ENCODE data around the gene STAC2. TPM values are rescaled to one million over a fixed set of nuclear protein-coding genes. Genes with fewer than 3 reads are reported as not detected.

STAC2 gene
- total and polyA plus RNA-seq, 9 of the 15 experiments (the other 6 are each of a cell fraction or from before 2014, with no cell fraction given): not detected

DNA sequence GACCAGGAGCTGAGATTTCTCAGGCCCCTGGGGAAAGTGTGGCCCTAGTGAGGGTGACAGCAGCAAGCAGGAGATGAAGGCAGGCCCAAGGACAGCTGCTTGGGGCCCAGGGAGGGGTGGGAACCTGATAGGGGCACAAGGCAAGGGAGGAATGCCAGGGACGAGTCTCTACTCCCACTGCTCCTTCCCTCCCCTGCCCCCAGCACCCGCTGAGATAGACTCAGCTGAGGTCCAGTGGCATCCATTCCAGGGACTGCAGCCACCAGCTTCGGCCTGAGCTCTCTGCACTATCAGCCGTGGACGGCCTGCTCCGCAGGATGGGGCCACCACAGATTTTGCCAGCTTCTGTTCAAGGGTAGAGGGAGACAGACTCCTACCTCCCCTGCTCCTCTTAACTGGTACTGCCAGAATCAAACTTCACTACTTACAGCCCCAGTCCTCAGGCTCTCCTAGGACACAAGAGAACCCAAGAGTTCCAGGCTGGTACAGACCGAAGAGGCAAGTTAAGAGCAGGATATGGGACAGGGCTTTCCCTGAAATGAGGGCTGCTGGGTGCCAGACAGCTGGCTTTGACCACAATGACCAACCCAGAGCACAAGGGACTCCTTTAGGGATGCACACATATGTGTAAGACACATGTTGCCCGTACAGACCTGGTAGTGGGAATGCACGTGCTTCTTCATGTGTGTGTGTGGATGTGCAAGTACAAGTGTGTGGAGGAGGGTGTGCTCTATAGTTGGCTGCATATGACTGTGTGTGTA is 33.8 kb downstream of the STAC2 start:
- peaks cover 20 to 31% of the 10 kb centered on the region in 2 experiments; a peak in 4 of 5 replicates for H3K4me1 ChIP-seq (replicated peaks in 1 of 2; ENCODE audit: control insufficient read depth in 2 of 2, insufficient read depth in 2 of 2, low read length in 2 of 2)
- ChIA-PET CTCF (ENCODE audit: low intra/inter-chr PET ratio) (no interaction called here), POLR2A (interaction anchor here (0.6 kb wide), 2 partner anchors 11 to 39 kb away, joined by 3 to 4 read pairs; no protein-coding TSS in a partner anchor)
- peaks cover 39% of the 10 kb centered on the region; the same call in 2 of the 3 replicates for H3K36me3 ChIP-seq (ENCODE audit: control insufficient read depth, insufficient read depth, low read length)
- no peak for DNase-seq (ENCODE audit: extremely low read depth in 1 of 4, low spot score in 3 of 4)
- no peaks in the 10 kb centered on the region for H3K9me3 ChIP-seq (replicated peaks; ENCODE audit: control insufficient read depth, insufficient read depth, low read depth, low read length)
- H4K20me1 ChIP-seq (replicated peaks; ENCODE audit: control insufficient read depth, insufficient read depth, low read length): no peaks in the 10 kb centered on the region
- no peaks in the 10 kb centered on the region for H3K9me1 ChIP-seq (ENCODE audit: control insufficient read depth, insufficient read depth, low read length)
- no peak overlapping the region for H2AFZ ChIP-seq (ENCODE audit: low read depth, low read length)
- H3K4me2 ChIP-seq (ENCODE audit: insufficient read depth, low read length): no peak overlapping the region
- H3K4me3 ChIP-seq: no peak overlapping the region
- no peak for FAIRE-seq
- 85% methylated on average over 7 of the region's 9 CpGs for WGBS (ENCODE audit: insufficient coverage, low coverage, missing lambda C conversion rate)
- TF ChIP-seq POLR2AphosphoS2 (IDR thresholded peaks at IDR 0.05; ENCODE audit: low read length) (no peak), ZNF584 (CRISPR knock-in tag; IDR thresholded peaks at IDR 0.05; ENCODE audit: low read depth) (no peak), ETV1 (tag; conservative IDR thresholded peaks at IDR 0.05; ENCODE audit: low read depth) (no peak), ZNF551 (CRISPR knock-in tag; IDR thresholded peaks at IDR 0.05) (no peak)
- TF ChIP-seq, protein P1, sequence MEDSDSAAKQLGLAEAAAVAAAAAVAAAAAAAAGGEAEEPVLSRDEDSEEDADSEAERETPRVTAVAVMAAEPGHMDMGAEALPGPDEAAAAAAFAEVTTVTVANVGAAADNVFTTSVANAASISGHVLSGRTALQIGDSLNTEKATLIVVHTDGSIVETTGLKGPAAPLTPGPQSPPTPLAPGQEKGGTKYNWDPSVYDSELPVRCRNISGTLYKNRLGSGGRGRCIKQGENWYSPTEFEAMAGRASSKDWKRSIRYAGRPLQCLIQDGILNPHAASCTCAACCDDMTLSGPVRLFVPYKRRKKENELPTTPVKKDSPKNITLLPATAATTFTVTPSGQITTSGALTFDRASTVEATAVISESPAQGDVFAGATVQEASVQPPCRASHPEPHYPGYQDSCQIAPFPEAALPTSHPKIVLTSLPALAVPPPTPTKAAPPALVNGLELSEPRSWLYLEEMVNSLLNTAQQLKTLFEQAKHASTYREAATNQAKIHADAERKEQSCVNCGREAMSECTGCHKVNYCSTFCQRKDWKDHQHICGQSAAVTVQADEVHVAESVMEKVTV (CRISPR knock-in tag; IDR thresholded peaks at IDR 0.05): no peak
- H3K27me3 ChIP-seq (ENCODE audit: control insufficient read depth in 2 of 2, insufficient read depth in 2 of 2, low read length in 2 of 2): no peaks in the 10 kb centered on the region
- intact Hi-C loops (cut with micrococcal nuclease): no loop called here
- BruUV-seq (replicated peaks): no TSS peak
- in situ Hi-C loops (cut with MboI): no loop called here
- H3K9ac ChIP-seq (ENCODE audit: insufficient read depth in 1 of 2, low read depth in 2 of 2, low read length in 2 of 2): peak overlapping the region in 1 of 2 experiments; percentile 1; a peak in 2 of 4 replicates
- peaks cover 13% of the 10 kb centered on the region; the same call in 2 of the 3 replicates for H3K79me2 ChIP-seq (ENCODE audit: control insufficient read depth, insufficient read depth, low read length)
- ATAC-seq: no peak
- H3K27ac ChIP-seq (ENCODE audit: extremely low read depth, low read depth, low read length): no peak overlapping the region

Measured in K562 (cell line).